BE2C (cell line): ENCODE measurements around the gene SLC25A19.

Experiments
- DNase-seq: peaks from one replicate; pipeline ENCODE4 v3.0.0-alpha.2; 2020
- H3K27me3 ChIP-seq: fragments of 250-450 bp; sonication (Bioruptor Pico); 2 replicates; pipeline ENCODE4 v1.5.1; 2020; ENCODE audit warnings: mild to moderate bottlenecking
- H3K36me3 ChIP-seq: fragments of 250-450 bp; sonication (Bioruptor Pico); 2 replicates; pipeline ENCODE4 v1.5.1; 2020; ENCODE audit warnings: mild to moderate bottlenecking
- H3K4me1 ChIP-seq: fragments of 250-450 bp; sonication (Bioruptor Pico); 2 replicates; pipeline ENCODE4 v1.5.1; 2020
- H3K4me3 ChIP-seq: 2 replicates; pipeline ENCODE4 v1.5.1; 2011; ENCODE audit warnings: low read depth, low read length
- H3K9me3 ChIP-seq: fragments of 250-450 bp; sonication (Bioruptor Pico); 2 replicates; pipeline ENCODE4 v1.5.1; 2020
- CTCF ChIP-seq: IDR thresholded peaks from 2 replicates; pipeline ENCODE4 v1.5.1; 2012; ENCODE audit warnings: mild to moderate bottlenecking, low read depth, low read length

SLC25A19 gene

GRCh38 chr17:75228847-75229246, 60.4 kb downstream of the SLC25A19 start:
- Histone ChIP-seq H3K27me3 (no peaks in the 10 kb centered on the region), H3K4me1 (no peaks in the 10 kb centered on the region), H3K36me3 (peaks cover 85% of the 10 kb centered on the region), H3K9me3 (no peaks in the 10 kb centered on the region), H3K4me3 (no peak overlapping the region)
- no peak for DNase-seq
- no peak for TF ChIP-seq CTCF

- no peak overlapping the region for H3K4me3 ChIP-seq
- no peak for TF ChIP-seq CTCF
- H3K4me1 ChIP-seq: no peaks in the 10 kb centered on the region
- peaks cover 87% of the 10 kb centered on the region for H3K36me3 ChIP-seq
- H3K27me3 ChIP-seq: no peaks in the 10 kb centered on the region
- DNase-seq: no peak
- H3K9me3 ChIP-seq: no peaks in the 10 kb centered on the region
Observed at GRCh38 chr17:75228305-75228704, 60.9 kb downstream of the SLC25A19 start.

- H3K9me3 ChIP-seq: no peaks in the 10 kb centered on the region
- no peak for DNase-seq
- H3K4me3 ChIP-seq: no peak overlapping the region
- H3K27me3 ChIP-seq: no peaks in the 10 kb centered on the region
- peaks cover 86% of the 10 kb centered on the region for H3K36me3 ChIP-seq
- H3K4me1 ChIP-seq: no peaks in the 10 kb centered on the region
- no peak for TF ChIP-seq CTCF
Observed at GRCh38 chr17:75227729-75228128, 61.5 kb downstream of the SLC25A19 start.

GRCh38 chr17:75225016-75225415, 64.2 kb downstream of the SLC25A19 start:
- Histone ChIP-seq H3K36me3 (peaks cover 78% of the 10 kb centered on the region), H3K27me3 (no peaks in the 10 kb centered on the region), H3K9me3 (no peaks in the 10 kb centered on the region), H3K4me1 (no peaks in the 10 kb centered on the region), H3K4me3 (no peak overlapping the region)
- TF ChIP-seq CTCF: no peak
- DNase-seq: no peak
